ENCODE results near the gene SIDT2. TPM values are rescaled to one million over a fixed set of nuclear protein-coding genes. Genes with fewer than 3 reads are reported as not detected.

The SIDT2 gene
- total and polyA plus RNA-seq, 2 of the 8 experiments (the other 6 are each of a cell fraction or from before 2014, with no cell fraction given), result 18.5 to 21.1 TPM

DNA sequence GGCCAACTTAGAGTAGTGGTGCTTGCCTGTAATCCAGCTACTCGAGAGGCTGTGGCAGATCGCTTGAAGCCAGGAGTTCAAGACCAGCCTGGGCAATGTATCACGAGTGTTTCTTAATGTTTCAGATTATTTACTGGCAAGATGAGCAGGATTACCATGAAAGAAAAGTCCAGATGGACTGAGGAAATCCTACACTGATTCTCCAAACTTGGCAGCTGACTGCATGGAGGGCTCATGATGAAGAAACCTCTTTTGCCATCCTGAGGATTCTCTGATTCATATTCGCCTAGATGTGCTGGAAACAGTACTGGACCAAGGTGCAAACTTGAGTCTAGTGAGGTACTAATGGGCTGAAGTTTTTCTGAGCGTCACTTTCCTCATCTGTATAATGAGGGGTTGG, 2.8 kb upstream of the SIDT2 start (continued):
- no peak for TF ChIP-seq SUZ12 (IDR thresholded peaks at IDR 0.05; ENCODE audit: low read length)
- TF ChIP-seq TBP (IDR thresholded peaks at IDR 0.05; ENCODE audit: low read depth, low read length), result no peak
- TF ChIP-seq CREB1 (IDR thresholded peaks at IDR 0.05), result no peak
- TF ChIP-seq HDAC2 (IDR thresholded peaks at IDR 0.05; ENCODE audit: borderline replicate concordance in 1 of 2, low read depth in 2 of 2, low read length in 2 of 2), result no peak
- TF ChIP-seq TAF1 (IDR thresholded peaks at IDR 0.05; ENCODE audit: low read depth, low read length), result no peak
- TF ChIP-seq CTBP2 (IDR thresholded peaks at IDR 0.05; ENCODE audit: borderline replicate concordance, insufficient read depth, insufficient read length, low read length), result no peak
- no peak; a peak in 1 of 3 replicates for TF ChIP-seq POLR2A (IDR thresholded peaks at IDR 0.05; ENCODE audit: control extremely low read depth in 1 of 2, low read depth in 2 of 2, low read length in 2 of 2)

All from H1 (cell line).